Measurements from ENCODE around the gene TET2.

Gene TET2

GRCh38 chr4:105182211-105182610 is 35.5 kb downstream of the TET2 start:
- H3K4me1 ChIP-seq = peaks cover 6% of the 10 kb centered on the region
- no peaks in the 10 kb centered on the region for H3K9me3 ChIP-seq
- no peaks in the 10 kb centered on the region for H3K36me3 ChIP-seq
- DNase-seq = no peak
- no peaks in the 10 kb centered on the region for H3K27me3 ChIP-seq
- H3K4me3 ChIP-seq (ENCODE audit: low read depth, low read length) = no peak overlapping the region
- no peak for TF ChIP-seq CTCF (IDR thresholded peaks at IDR 0.05; ENCODE audit: low read depth, low read length)

- H3K4me3 ChIP-seq (ENCODE audit: low read depth, low read length) = no peak overlapping the region
- no peak for TF ChIP-seq CTCF (IDR thresholded peaks at IDR 0.05; ENCODE audit: low read depth, low read length)
- no peaks in the 10 kb centered on the region for H3K27me3 ChIP-seq
- no peaks in the 10 kb centered on the region for H3K9me3 ChIP-seq
- no peaks in the 10 kb centered on the region for H3K36me3 ChIP-seq
- DNase-seq = no peak
- peaks cover 12% of the 10 kb centered on the region for H3K4me1 ChIP-seq
Observed at GRCh38 chr4:105184316-105184980, 37.8 kb downstream of the TET2 start.

GRCh38 chr4:105186701-105187161 is 40.1 kb downstream of the TET2 start:
- peaks cover 12% of the 10 kb centered on the region for H3K4me1 ChIP-seq
- H3K4me3 ChIP-seq (ENCODE audit: low read depth, low read length) = no peak overlapping the region
- no peaks in the 10 kb centered on the region for H3K36me3 ChIP-seq
- no peak for TF ChIP-seq CTCF (IDR thresholded peaks at IDR 0.05; ENCODE audit: low read depth, low read length)
- no peaks in the 10 kb centered on the region for H3K9me3 ChIP-seq
- no peaks in the 10 kb centered on the region for H3K27me3 ChIP-seq
- DNase-seq = peak; percentile 25

GRCh38 chr4:105189855-105190650 is 43.4 kb downstream of the TET2 start:
- peaks cover 12% of the 10 kb centered on the region for H3K4me1 ChIP-seq
- H3K27me3 ChIP-seq = no peaks in the 10 kb centered on the region
- DNase-seq = no peak
- H3K9me3 ChIP-seq = no peaks in the 10 kb centered on the region
- no peak for TF ChIP-seq CTCF (IDR thresholded peaks at IDR 0.05; ENCODE audit: low read depth, low read length)
- H3K4me3 ChIP-seq (ENCODE audit: low read depth, low read length) = no peak overlapping the region
- no peaks in the 10 kb centered on the region; the same call in 1 of the 2 replicates for H3K36me3 ChIP-seq

GRCh38 chr4:105191621-105192210 is 45.0 kb downstream of the TET2 start:
- no peak overlapping the region for H3K4me3 ChIP-seq (ENCODE audit: low read depth, low read length)
- no peak for TF ChIP-seq CTCF (IDR thresholded peaks at IDR 0.05; ENCODE audit: low read depth, low read length)
- H3K27me3 ChIP-seq = no peaks in the 10 kb centered on the region
- H3K4me1 ChIP-seq = peaks cover 11% of the 10 kb centered on the region
- DNase-seq = no peak
- H3K36me3 ChIP-seq = no peaks in the 10 kb centered on the region; the same call in 1 of the 2 replicates
- H3K9me3 ChIP-seq = no peaks in the 10 kb centered on the region
